ENCODE results near the gene SYVN1.

The SYVN1 gene

GRCh38 chr11:65111159-65111743 is 23.1 kb downstream of the SYVN1 start:
- no peak for DNase-seq

- DNase-seq, result peak; percentile 91 to 93
Measured at GRCh38 chr11:65110354-65110861, 23.9 kb downstream of the SYVN1 start.

- no peak for DNase-seq
Measured at GRCh38 chr11:65109231-65110198, 24.8 kb downstream of the SYVN1 start.

GRCh38 chr11:65108469-65109123 is 25.7 kb downstream of the SYVN1 start:
- no peak for DNase-seq

- no peak for DNase-seq
Measured at GRCh38 chr11:65107751-65108468, 26.4 kb downstream of the SYVN1 start.

- no peak for DNase-seq
Measured at GRCh38 chr11:65107078-65107477, 27.2 kb downstream of the SYVN1 start.

GRCh38 chr11:65104628-65105027 is 29.7 kb downstream of the SYVN1 start:
- no peak for DNase-seq

GRCh38 chr11:65103476-65103875 is 30.8 kb downstream of the SYVN1 start:
- no peak for DNase-seq

GRCh38 chr11:65102142-65103095 is 31.9 kb downstream of the SYVN1 start:
- no peak for DNase-seq

GRCh38 chr11:65100674-65101350 is 33.5 kb downstream of the SYVN1 start:
- DNase-seq, result no peak

GRCh38 chr11:65096926-65097325 is 37.4 kb downstream of the SYVN1 start:
- no peak for DNase-seq

- peak; percentile 90 to 95 for DNase-seq
Measured at GRCh38 chr11:65095974-65096806, 38.1 kb downstream of the SYVN1 start, which contains the start of gene VPS51. Gene VPS51 (plus strand): TSS chr11:65096214. CDS start chr11:65096251, 37 bp downstream.

GRCh38 chr11:65095427-65095826 is 38.9 kb downstream of the SYVN1 start:
- DNase-seq, result no peak

GRCh38 chr11:65090628-65091027 is 43.7 kb downstream of the SYVN1 start:
- no peak for DNase-seq

GRCh38 chr11:65089621-65090020 is 44.7 kb downstream of the SYVN1 start:
- no peak for DNase-seq

GRCh38 chr11:65087827-65088226 is 46.5 kb downstream of the SYVN1 start:
- no peak for DNase-seq

GRCh38 chr11:65087216-65087615 is 47.1 kb downstream of the SYVN1 start:
- DNase-seq, result no peak

- DNase-seq, result no peak
Measured at GRCh38 chr11:65086809-65087208, 47.5 kb downstream of the SYVN1 start.

- no peak for DNase-seq
Measured at GRCh38 chr11:65085446-65085845, 48.9 kb downstream of the SYVN1 start.
